Endothelial cell of umbilical vein (primary cell): ENCODE measurements around the gene RAD51B.

Experiments
- POLR2A ChIP-seq: IDR thresholded peaks from 2 replicates; pipeline ENCODE4 v1.6.1; 2012; ENCODE audit warnings: low read depth, mild to moderate bottlenecking, control low read depth, low read length
- POLR2AphosphoS5 ChIP-seq: IDR thresholded peaks from 2 replicates; pipeline ENCODE4 v1.6.1; 2012; ENCODE audit warnings: low read depth, mild to moderate bottlenecking, control low read depth, low read length, moderate library complexity; ENCODE audit not compliant: insufficient read depth
- TF ChIP-seq, protein P1 (sequence below), 2 donors: IDR thresholded peaks; 1 replicate in 1 of 2; 2 replicates in 1 of 2; pipeline ENCODE4 v1.5.1; 2011; ENCODE audit warnings: low read length in 2 of 2, mild to moderate bottlenecking in 2 of 2, moderate library complexity in 2 of 2, control low read depth in 1 of 2, inconsistent platforms in 1 of 2, low read depth in 1 of 2; ENCODE audit not compliant: insufficient read depth in 1 of 2; ENCODE audit errors: extremely low read depth in 1 of 2

DNA sequence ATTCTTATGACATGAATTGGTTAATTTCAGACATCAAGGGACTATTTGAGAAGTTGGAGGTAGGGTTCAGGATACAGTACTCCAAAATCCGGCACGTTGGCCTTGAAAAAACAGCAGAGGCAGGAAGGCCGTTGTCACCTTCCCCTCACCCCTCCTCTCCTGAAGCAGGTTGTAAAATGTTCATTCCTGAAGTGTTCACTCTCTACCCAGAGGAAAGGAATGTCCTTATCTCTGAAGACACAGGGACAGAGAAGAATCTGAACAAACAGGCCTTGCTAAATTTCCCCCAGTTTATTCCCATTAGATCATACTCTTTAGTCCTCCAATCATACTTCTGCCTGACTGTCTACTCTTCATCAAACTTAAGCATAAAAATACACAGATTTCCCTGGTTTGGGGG, 659.7 kb downstream of the RAD51B start:
- TF ChIP-seq POLR2AphosphoS5 (no peak), POLR2A (no peak)
- TF ChIP-seq, protein P1, sequence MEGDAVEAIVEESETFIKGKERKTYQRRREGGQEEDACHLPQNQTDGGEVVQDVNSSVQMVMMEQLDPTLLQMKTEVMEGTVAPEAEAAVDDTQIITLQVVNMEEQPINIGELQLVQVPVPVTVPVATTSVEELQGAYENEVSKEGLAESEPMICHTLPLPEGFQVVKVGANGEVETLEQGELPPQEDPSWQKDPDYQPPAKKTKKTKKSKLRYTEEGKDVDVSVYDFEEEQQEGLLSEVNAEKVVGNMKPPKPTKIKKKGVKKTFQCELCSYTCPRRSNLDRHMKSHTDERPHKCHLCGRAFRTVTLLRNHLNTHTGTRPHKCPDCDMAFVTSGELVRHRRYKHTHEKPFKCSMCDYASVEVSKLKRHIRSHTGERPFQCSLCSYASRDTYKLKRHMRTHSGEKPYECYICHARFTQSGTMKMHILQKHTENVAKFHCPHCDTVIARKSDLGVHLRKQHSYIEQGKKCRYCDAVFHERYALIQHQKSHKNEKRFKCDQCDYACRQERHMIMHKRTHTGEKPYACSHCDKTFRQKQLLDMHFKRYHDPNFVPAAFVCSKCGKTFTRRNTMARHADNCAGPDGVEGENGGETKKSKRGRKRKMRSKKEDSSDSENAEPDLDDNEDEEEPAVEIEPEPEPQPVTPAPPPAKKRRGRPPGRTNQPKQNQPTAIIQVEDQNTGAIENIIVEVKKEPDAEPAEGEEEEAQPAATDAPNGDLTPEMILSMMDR (IDR thresholded peaks at IDR 0.05; ENCODE audit: extremely low read depth in 1 of 2, insufficient read depth in 1 of 2, low read depth in 1 of 2, low read length in 2 of 2), result no peak
